Adrenal gland (tissue), 5 donors: ENCODE data around the gene TADA2A.

Experiments
- CTCF ChIP-seq, 6 experiments: fragments of 450-650 bp in 4 of 6; fragments of 200-600 bp in 2 of 6; sonication (generic) in 1 of 6; IDR thresholded peaks; 1 replicate in 5 of 6; 2 replicates in 1 of 6; pipeline versions ENCODE4 v1.5.1 to v1.8.0; 2016 to 2021; ENCODE audit warnings: antibody characterized with exemption in 6 of 6, mild to moderate bottlenecking in 2 of 6, moderate library complexity in 1 of 6
- POLR2A ChIP-seq, 2 donors: fragments of 450-650 bp; IDR thresholded peaks; one replicate each; pipeline ENCODE4 v1.6.1; 2017; ENCODE audit warnings: antibody characterized with exemption in 2 of 2, mild to moderate bottlenecking in 2 of 2, moderate library complexity in 1 of 2
- donor health status: DM: no; HTN: no; CAD: no.

- TF ChIP-seq CTCF (IDR thresholded peaks at IDR 0.05) (no peak), POLR2A (IDR thresholded peaks at IDR 0.05) (no peak)
Observed at GRCh38 chr17:37465069-37465616, 58.5 kb downstream of the TADA2A start.
